Neural cell (in vitro differentiated cells): ENCODE measurements around the gene AARS2.

ENCODE experiments used
- CTCF ChIP-seq: fragments of 450-650 bp; IDR thresholded peaks from 2 replicates; pipeline ENCODE4 v1.5.1; 2014; ENCODE audit warnings: antibody characterized with exemption, mild to moderate bottlenecking, moderate library complexity; ENCODE audit not compliant: poor library complexity, severe bottlenecking
- EP300 ChIP-seq: fragments of 450-650 bp; conservative IDR thresholded peaks from 2 replicates; pipeline ENCODE4 v1.6.1; 2014; ENCODE audit warnings: antibody characterized with exemption, mild to moderate bottlenecking, moderate library complexity; ENCODE audit not compliant: poor library complexity, severe bottlenecking
- EZH2 ChIP-seq: fragments of 200-600, 300-800 bp; shearing (Covaris generic), sonication (generic); IDR thresholded peaks from 2 replicates; pipeline ENCODE4 v1.6.1; 2014; ENCODE audit warnings: antibody characterized with exemption, low read length, borderline replicate concordance, mild to moderate bottlenecking; ENCODE audit not compliant: insufficient read depth, poor library complexity, severe bottlenecking
- MXI1 ChIP-seq: fragments of 450-650 bp; conservative IDR thresholded peaks from 2 replicates; pipeline ENCODE4 v1.6.1; 2014; ENCODE audit warnings: antibody characterized with exemption, mild to moderate bottlenecking; ENCODE audit not compliant: poor library complexity, severe bottlenecking
- POLR2AphosphoS5 ChIP-seq: IDR thresholded peaks from 2 replicates; pipeline ENCODE4 v1.6.1; 2012
- RAD21 ChIP-seq: fragments of 450-650 bp; conservative IDR thresholded peaks from 2 replicates; pipeline ENCODE4 v1.6.1; 2014; ENCODE audit warnings: antibody characterized with exemption, mild to moderate bottlenecking, moderate library complexity
- SMC3 ChIP-seq: fragments of 450-650 bp; conservative IDR thresholded peaks from 2 replicates; pipeline ENCODE4 v1.6.1; 2014; ENCODE audit warnings: antibody characterized with exemption, mild to moderate bottlenecking, moderate library complexity; ENCODE audit not compliant: poor library complexity
- TAF1 ChIP-seq: IDR thresholded peaks from 2 replicates; pipeline ENCODE4 v1.6.1; 2012; ENCODE audit warnings: low read depth
- TF ChIP-seq, protein P1 (sequence below): IDR thresholded peaks from 2 replicates; pipeline ENCODE4 v1.6.1; 2012; ENCODE audit warnings: borderline replicate concordance

DNA sequence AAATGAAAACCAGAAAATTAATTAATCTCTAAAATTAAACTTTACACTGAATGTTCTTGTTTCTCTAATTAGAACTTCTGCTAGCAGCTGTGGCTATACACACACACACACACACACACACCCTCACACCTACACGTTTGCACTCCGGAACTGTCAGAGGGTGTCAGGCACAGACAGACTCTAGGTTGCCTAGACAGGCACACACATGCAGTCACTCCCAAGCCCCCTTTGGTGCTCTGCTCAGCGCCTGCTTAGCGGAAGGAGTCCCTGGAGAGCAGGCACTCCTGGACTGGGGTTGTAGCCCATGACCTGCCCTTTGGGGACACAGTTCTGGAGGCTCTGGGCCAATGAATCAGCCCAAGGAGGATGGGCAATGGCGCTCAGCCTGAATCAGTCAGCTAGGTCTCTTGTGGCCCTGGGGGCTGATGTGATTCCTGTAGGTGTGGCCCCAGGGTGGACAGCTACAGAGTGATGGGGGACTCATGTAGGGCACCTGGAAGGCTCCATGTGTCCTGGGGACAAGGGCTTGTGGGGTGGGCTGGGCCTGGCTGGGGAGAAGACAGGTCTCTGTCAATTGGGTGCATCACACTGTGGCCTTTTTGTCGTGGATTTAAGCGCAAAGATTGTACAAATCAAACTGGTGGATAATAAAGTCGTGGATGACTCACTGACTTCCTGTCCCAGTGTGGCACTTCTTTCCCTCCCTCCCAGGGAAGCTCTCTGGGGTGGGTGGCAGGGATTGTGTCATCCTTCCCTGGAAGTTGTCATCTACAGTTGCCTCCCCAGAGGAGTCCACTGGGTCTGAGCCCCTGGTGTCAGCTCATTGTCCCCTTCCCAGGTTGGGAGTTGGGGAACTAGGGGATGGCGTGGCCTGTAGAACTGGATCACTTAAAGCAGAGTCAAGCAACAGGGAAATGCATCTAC is 34.1 kb downstream of the AARS2 start:
- TF ChIP-seq CTCF (no peak), POLR2AphosphoS5 (no peak), EP300 (no peak), SMC3 (no peak), EZH2 (no peak), TAF1 (no peak), MXI1 (no peak), RAD21 (no peak)
- TF ChIP-seq, protein P1, sequence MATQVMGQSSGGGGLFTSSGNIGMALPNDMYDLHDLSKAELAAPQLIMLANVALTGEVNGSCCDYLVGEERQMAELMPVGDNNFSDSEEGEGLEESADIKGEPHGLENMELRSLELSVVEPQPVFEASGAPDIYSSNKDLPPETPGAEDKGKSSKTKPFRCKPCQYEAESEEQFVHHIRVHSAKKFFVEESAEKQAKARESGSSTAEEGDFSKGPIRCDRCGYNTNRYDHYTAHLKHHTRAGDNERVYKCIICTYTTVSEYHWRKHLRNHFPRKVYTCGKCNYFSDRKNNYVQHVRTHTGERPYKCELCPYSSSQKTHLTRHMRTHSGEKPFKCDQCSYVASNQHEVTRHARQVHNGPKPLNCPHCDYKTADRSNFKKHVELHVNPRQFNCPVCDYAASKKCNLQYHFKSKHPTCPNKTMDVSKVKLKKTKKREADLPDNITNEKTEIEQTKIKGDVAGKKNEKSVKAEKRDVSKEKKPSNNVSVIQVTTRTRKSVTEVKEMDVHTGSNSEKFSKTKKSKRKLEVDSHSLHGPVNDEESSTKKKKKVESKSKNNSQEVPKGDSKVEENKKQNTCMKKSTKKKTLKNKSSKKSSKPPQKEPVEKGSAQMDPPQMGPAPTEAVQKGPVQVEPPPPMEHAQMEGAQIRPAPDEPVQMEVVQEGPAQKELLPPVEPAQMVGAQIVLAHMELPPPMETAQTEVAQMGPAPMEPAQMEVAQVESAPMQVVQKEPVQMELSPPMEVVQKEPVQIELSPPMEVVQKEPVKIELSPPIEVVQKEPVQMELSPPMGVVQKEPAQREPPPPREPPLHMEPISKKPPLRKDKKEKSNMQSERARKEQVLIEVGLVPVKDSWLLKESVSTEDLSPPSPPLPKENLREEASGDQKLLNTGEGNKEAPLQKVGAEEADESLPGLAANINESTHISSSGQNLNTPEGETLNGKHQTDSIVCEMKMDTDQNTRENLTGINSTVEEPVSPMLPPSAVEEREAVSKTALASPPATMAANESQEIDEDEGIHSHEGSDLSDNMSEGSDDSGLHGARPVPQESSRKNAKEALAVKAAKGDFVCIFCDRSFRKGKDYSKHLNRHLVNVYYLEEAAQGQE = no peak
